Stimulated activated CD8-positive, alpha-beta memory T cell treated with anti-CD3 and anti-CD28 coated beads, Interleukin-7, amount 100 ng/mL, for 24 hours (primary cell): ENCODE measurements around the gene STMP1.

Experiments used
- DNase-seq: peaks from one replicate; pipeline ENCODE4 v3.0.0-alpha.2; 2020; ENCODE audit warnings: low read depth

Gene STMP1

DNA sequence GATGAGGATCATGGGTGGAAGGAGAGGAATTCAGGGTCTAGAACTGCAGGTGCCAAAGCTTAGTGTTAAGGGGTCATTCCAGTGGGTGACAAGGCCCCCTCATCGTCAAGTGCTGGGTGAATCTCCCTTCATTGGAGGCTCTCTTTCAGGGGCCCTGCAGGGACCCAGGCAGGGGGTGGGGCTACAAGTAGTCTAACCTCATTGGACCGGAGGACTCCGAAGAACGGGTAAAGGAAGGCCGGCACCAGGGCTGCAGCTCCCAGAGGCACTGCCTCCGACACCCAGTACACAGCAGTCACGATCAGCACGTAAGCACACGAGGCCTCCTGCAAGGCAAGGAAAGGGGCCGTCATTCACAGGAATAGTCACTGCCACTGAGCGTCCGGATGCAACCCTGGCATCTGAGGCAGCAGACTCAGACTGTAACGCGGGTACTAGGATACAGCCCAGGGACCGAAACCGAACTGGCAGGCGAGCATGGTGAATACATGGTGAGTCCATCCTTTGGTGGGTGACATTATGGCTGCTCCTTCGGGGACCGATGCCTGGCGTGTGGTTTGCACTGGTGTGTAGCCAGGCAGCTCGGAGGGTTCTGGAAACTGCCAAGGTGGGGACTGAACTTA, 59.0 kb downstream of the STMP1 start:
- DNase-seq: no peak

DNA sequence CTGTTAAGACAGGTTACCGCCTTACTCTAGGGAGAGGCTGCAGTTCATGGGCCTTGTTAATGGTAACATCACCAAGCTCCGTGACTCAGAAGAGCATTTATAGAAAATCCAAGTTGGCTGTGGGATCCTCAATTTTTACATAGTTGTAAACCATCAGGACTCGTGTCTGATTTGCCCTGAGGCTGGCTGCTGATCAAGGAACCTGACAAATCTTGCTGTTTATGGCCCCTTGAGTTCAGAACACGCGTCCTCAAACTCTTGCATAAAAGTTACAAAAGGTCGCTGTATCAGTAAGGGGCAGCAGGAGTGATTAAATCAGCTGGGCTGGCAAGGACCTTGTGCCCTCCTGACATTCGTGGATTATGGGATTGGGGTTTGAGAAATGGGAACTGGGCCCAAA, 61.1 kb downstream of the STMP1 start:
- DNase-seq: no peak
